Choroid plexus epithelial cell (primary cell): ENCODE measurements around the gene TMIGD1.

ENCODE experiments used
- DNase-seq: peaks from one replicate; pipeline ENCODE4 v3.0.0-alpha.2; 2010; ENCODE audit warnings: low read depth
- H3K4me3 ChIP-seq: 2 replicates; pipeline ENCODE4 v1.5.1; 2011; ENCODE audit warnings: low read depth, mild to moderate bottlenecking, control low read depth, low read length, moderate library complexity
- TF ChIP-seq, protein P1 (sequence below): conservative IDR thresholded peaks from 2 replicates; pipeline ENCODE4 v1.5.1; 2011; ENCODE audit warnings: low read depth, mild to moderate bottlenecking, control low read depth, inconsistent platforms, low read length, moderate library complexity

The TMIGD1 gene

DNA sequence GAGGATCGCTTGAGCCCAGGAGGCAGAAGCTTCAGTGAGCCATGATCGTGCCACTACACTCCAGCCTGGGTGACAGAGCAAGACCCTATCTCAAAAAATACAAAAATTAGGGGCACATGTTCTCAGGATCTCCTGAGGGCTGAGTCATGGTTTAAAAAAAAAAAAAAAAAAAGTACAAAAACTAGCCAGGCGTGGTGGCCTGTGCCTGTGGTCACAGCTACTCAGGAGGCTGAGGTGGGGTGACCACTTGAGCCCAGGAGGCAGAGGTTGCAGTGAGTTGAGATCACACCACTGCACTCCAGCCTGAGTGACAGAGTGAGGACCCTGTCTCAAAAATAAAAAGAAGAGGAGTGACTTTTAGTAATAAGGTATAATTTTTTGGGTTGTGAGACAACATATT is 59.0 kb downstream of the TMIGD1 start:
- no peak overlapping the region for H3K4me3 ChIP-seq
- TF ChIP-seq, protein P1, sequence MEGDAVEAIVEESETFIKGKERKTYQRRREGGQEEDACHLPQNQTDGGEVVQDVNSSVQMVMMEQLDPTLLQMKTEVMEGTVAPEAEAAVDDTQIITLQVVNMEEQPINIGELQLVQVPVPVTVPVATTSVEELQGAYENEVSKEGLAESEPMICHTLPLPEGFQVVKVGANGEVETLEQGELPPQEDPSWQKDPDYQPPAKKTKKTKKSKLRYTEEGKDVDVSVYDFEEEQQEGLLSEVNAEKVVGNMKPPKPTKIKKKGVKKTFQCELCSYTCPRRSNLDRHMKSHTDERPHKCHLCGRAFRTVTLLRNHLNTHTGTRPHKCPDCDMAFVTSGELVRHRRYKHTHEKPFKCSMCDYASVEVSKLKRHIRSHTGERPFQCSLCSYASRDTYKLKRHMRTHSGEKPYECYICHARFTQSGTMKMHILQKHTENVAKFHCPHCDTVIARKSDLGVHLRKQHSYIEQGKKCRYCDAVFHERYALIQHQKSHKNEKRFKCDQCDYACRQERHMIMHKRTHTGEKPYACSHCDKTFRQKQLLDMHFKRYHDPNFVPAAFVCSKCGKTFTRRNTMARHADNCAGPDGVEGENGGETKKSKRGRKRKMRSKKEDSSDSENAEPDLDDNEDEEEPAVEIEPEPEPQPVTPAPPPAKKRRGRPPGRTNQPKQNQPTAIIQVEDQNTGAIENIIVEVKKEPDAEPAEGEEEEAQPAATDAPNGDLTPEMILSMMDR: no peak
- no peak for DNase-seq

DNA sequence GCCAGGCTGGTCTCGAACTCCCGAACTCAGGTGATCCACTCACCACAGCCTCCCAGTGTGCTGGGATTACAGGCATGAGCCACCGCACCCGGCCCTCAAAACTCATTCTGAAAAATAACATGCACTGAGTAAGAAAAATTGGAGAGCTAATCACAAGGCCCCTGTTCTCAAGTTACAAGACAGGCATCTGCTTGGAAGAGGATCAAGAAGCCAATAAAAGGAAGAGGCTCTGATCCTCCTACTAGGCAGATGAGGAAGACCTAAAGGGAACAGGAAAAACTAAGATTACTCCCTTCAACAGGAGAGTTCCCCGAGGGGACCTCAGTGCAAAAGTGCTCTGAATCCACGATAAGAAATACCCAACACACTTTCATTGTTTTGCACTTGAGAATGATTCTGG is 60.5 kb downstream of the TMIGD1 start:
- DNase-seq: peak; percentile 91
- TF ChIP-seq, protein P1: no peak
- H3K4me3 ChIP-seq: no peak overlapping the region

DNA sequence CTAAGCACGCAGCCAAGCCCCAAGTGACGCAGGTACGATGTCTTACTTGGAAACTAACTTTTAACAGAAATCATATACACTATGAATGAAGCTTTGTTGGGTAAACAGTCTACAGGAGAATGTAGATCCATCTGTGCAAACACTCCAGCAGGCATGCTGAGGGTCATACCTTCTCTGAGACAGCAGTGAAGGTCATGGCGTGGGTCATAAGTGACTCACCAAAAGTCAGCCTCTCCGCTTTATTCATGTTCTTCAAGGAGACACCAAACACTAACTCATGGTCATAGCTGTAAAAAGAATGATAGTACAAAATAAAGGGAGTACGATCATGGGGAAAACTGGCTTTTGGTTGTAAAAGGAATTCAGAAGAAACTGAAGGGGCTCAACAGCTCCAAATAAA is 62.8 kb downstream of the TMIGD1 start:
- TF ChIP-seq, protein P1: no peak

DNA sequence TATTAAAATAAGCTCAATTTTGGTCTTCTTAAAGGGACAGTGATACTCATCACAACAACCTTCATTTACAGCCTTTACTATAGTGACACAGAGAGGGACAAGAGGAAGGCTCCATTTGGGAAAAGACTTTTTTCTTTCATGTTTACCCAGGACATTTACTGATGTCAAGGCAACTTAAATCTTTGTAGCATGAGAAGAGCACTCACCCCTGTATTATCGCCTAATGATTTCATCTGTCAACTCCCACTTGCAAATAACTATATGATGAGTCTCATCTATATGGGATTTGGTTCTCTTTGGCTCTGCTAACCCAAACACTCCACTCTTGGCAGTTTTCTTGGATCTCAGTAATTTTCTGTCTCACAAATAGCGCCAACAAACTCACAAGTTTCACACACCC is 66.2 kb downstream of the TMIGD1 start:
- no peak overlapping the region for H3K4me3 ChIP-seq
- TF ChIP-seq, protein P1: no peak
- DNase-seq: peak; percentile 43

More for the DNA sequence above, 62.8 kb downstream of the TMIGD1 start:
- DNase-seq: peak; percentile 96
- no peak overlapping the region for H3K4me3 ChIP-seq
